PC-3 (cell line): ENCODE data around the gene SPDYE2B. TPM values are rescaled to one million over a fixed set of nuclear protein-coding genes. Genes with fewer than 3 reads are reported as not detected.
A peak's percentile ranks its signal among the peaks of the same experiment; 100 is the strongest.
"Not testable (repeated sequence)": the region's sequence is repeated elsewhere in the genome, so short reads cannot be mapped to it uniquely, and the experiment has no call there.

Experiments used
- ATAC-seq: fragments of 200-7000 bp; cut with Tn5 transposase; 2 replicates; pipeline ENCODE4 v1.9.1; 2020; ENCODE audit warnings: mild to moderate bottlenecking, moderate library complexity
- BruUV-seq: library from RNA; stranded (reverse); fragments of 400-500 nt; replicated peaks from 2 replicates; lab custom pipeline; 2021; lab: Mats Ljungman, UMichigan
- CTCF ChIA-PET: fragments of 300-600 bp; sonication (Branson Sonifier 250); formaldehyde crosslinking; loops from one replicate; lab custom pipeline; 2022; ENCODE audit warnings: antibody characterized with exemption; lab: Charles Lee
- POLR2A ChIA-PET: fragments of 300-600 bp; sonication (Branson Sonifier 250); formaldehyde crosslinking; loops from one replicate; lab custom pipeline; 2022; ENCODE audit warnings: antibody characterized with exemption; ENCODE audit not compliant: unreplicated experiment; lab: Charles Lee
- DNase-seq: peaks from one replicate; pipeline ENCODE4 v3.0.0-alpha.2; 2015
- H2AFZ ChIP-seq: fragments of 300-600 bp; sonication (generic); 2 replicates; pipeline ENCODE4 v1.6.0; 2016; ENCODE audit warnings: antibody characterized with exemption, low read length
- H3F3A ChIP-seq: fragments of 300-600 bp; sonication (generic); one replicate; pipeline ENCODE4 v1.6.0; 2017; ENCODE audit warnings: antibody characterized with exemption, low read length, control low read depth, mild to moderate bottlenecking; ENCODE audit not compliant: unreplicated experiment
- H3K27ac ChIP-seq: fragments of 300-600 bp; sonication (generic); 2 replicates; pipeline ENCODE4 v1.5.1; 2016; ENCODE audit warnings: mild to moderate bottlenecking, low read length
- H3K27me3 ChIP-seq: fragments of 300-600 bp; sonication (generic); 2 replicates; pipeline ENCODE4 v1.6.1; 2016; ENCODE audit warnings: low read length, mixed read lengths
- H3K36me3 ChIP-seq: fragments of 300-600 bp; sonication (generic); 2 replicates; pipeline ENCODE4 v1.6.1; 2016; ENCODE audit warnings: low read depth, mixed run types, low read length, mixed read lengths
- H3K4me1 ChIP-seq: fragments of 300-600 bp; sonication (generic); 2 replicates; pipeline ENCODE4 v1.5.1; 2016; ENCODE audit warnings: low read length; ENCODE audit not compliant: insufficient read depth
- H3K4me2 ChIP-seq: fragments of 300-600 bp; sonication (generic); 2 replicates; pipeline ENCODE4 v1.6.0; 2016; ENCODE audit warnings: low read length
- H3K4me3 ChIP-seq: fragments of 300-600 bp; sonication (generic); 2 replicates; pipeline ENCODE4 v1.5.1; 2016; ENCODE audit warnings: mild to moderate bottlenecking, low read length, mixed read lengths
- H3K79me2 ChIP-seq: fragments of 300-600 bp; sonication (generic); 2 replicates; pipeline ENCODE4 v1.6.1; 2017; ENCODE audit warnings: low read length, mixed read lengths
- H3K9ac ChIP-seq: fragments of 300-600 bp; sonication (generic); 2 replicates; pipeline ENCODE4 v1.6.0; 2016; ENCODE audit warnings: mild to moderate bottlenecking, low read length
- H3K9me2 ChIP-seq: fragments of 300-600 bp; sonication (generic); replicated peaks from 2 replicates; pipeline ENCODE4 v1.6.1; 2016; ENCODE audit warnings: mixed run types, low read length, mixed read lengths
- H3K9me3 ChIP-seq: fragments of 300-600 bp; sonication (generic); 2 replicates; pipeline ENCODE4 v1.6.1; 2016; ENCODE audit warnings: low read length, mixed read lengths
- H4K20me1 ChIP-seq: fragments of 300-600 bp; sonication (generic); 2 replicates; pipeline ENCODE4 v1.6.1; 2016; ENCODE audit warnings: low read length, mixed read lengths
- intact Hi-C: fragments of 100-400 bp; cut with micrococcal nuclease; formaldehyde crosslinking; loops from 2 replicates; pipeline ENCODE4 v1.9.0; 2023
- total RNA-seq: library from RNA; depleted of rRNA; stranded (reverse); fragments of >200 nt; gene quantifications from 2 replicates; pipeline ENCODE4 v1.2.3, GENCODE V29; 2014

Gene SPDYE2B
- total RNA-seq, 1 experiment from 2014 or later, result not detected

DNA sequence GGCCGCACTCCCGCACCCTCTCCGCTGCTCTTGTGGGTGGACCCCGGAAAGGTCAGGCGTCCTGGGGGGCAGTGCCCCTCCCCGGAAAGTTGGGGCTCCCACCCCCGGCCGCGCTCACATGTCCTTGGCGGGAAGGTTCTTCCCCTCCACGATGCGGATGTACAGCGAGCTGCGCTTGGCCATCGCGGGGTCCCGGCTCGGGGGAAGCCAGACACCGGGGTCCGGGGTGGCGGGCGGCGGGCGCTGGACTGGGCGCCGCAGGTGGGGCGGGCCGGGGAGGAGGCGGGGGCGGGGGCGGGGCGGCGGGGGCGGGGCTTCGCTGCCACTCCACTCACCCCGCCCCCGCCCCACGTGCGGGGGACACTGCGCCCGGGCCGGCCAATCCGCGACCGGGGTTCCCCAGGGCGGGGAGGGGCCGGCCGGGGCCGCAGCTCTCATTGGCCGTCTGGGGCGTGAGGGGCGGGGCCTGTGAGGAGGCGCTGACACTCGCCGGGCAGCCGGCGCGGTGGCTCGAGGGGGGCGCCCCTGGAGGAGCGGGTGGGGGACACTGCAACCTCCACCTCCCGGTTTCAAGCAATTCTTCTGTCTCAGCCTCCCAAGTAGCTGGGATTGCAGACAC is 33.5 kb upstream of the SPDYE2B start, which contains the start of gene RASA4:
RASA4 (minus strand) TSS at position 250 of the 619 bp plus-strand sequence; CDS start at position 183, 67 bp downstream.
- H3K79me2 ChIP-seq, H2AFZ ChIP-seq, H4K20me1 ChIP-seq, intact Hi-C loops, BruUV-seq, H3K9me3 ChIP-seq, H3K4me1 ChIP-seq, H3K9ac ChIP-seq, H3K4me2 ChIP-seq, CTCF ChIA-PET, POLR2A ChIA-PET, H3F3A ChIP-seq, H3K27me3 ChIP-seq, H3K9me2 ChIP-seq, H3K4me3 ChIP-seq, H3K36me3 ChIP-seq, H3K27ac ChIP-seq: not testable (repeated sequence)
- peak; percentile 1 for DNase-seq
- peak; percentile 91 for ATAC-seq

GRCh38 chr7:102618122-102618521 is 32.0 kb upstream of the SPDYE2B start:
- H3F3A ChIP-seq, ATAC-seq, H3K4me1 ChIP-seq, H3K9me3 ChIP-seq, H3K27ac ChIP-seq, CTCF ChIA-PET, H3K4me3 ChIP-seq, DNase-seq, H3K36me3 ChIP-seq, BruUV-seq, intact Hi-C loops, H3K9ac ChIP-seq, H3K79me2 ChIP-seq, H4K20me1 ChIP-seq, H3K9me2 ChIP-seq, H2AFZ ChIP-seq, H3K4me2 ChIP-seq, H3K27me3 ChIP-seq, POLR2A ChIA-PET: not testable (repeated sequence)

DNA sequence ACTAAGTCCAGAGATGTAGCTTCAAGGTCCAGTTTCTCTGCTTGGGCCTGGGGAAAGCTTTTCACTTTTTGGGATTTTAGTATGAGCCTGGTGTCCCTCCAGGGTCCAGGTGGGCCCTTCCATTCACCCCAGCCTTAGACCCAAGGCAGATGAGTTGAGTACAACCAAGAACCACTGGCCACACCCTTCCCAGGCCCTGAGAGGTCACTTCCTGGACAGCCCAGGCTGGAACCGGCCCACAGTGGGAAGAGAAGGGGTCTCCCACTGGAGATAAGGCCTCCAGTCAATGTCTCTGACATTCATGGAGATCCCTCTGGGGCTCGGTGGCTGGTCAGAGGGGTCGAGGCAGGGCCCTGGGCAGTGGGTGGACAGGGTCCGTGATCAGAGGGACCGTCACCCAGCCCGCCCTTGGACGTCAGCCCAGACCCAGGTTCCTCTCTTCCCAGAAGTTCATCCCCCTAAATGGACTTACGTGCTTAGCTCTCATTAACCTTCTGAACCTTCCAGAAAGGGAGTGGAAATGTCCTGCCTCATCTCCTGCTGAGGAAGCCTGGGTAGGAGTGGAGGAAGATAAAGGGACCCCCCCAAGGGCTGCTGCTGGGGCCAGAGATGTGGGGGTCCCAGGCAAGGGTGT is 22.7 kb upstream of the SPDYE2B start:
- H2AFZ ChIP-seq, H3K9me2 ChIP-seq, ATAC-seq, H3K27me3 ChIP-seq, H3K27ac ChIP-seq, intact Hi-C loops, H3K36me3 ChIP-seq, H3K9ac ChIP-seq, H3K9me3 ChIP-seq, H3K4me2 ChIP-seq, DNase-seq, POLR2A ChIA-PET, H3K79me2 ChIP-seq, H3F3A ChIP-seq, H3K4me1 ChIP-seq, H3K4me3 ChIP-seq, CTCF ChIA-PET, H4K20me1 ChIP-seq: not testable (repeated sequence)
- BruUV-seq, result TSS peak; percentile 14

DNA sequence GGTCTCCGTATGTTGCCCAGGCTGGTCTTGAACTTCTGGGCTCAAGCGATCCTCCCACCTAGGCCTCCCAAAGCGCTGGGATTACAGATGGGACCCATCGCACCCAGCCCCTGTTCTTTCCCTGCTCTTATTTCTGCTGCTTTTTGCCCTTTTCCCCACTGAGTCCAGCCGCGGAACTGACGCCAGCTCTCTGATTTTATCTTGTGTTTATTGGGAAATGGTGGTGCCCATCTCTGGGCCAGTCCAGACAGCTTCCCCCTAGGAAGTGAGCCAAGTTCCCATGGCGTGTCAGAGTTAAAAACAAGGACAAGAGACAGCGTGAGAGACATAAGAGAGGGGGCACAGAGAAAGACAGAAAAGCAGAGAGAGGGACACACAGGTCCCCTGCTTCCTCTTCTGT is 19.5 kb upstream of the SPDYE2B start:
- H3K79me2 ChIP-seq, H3K9me2 ChIP-seq, ATAC-seq, H3K27ac ChIP-seq, H3F3A ChIP-seq, intact Hi-C loops, H3K4me1 ChIP-seq, H3K27me3 ChIP-seq, H2AFZ ChIP-seq, H3K4me2 ChIP-seq, H3K36me3 ChIP-seq, BruUV-seq, H3K9ac ChIP-seq, H3K9me3 ChIP-seq, DNase-seq, H3K4me3 ChIP-seq, CTCF ChIA-PET, H4K20me1 ChIP-seq, POLR2A ChIA-PET: not testable (repeated sequence)

- H3K9me2 ChIP-seq, POLR2A ChIA-PET, intact Hi-C loops, H3K27me3 ChIP-seq, CTCF ChIA-PET, H3K36me3 ChIP-seq, H3K9me3 ChIP-seq, BruUV-seq, H4K20me1 ChIP-seq, H3K4me3 ChIP-seq, H3K27ac ChIP-seq, DNase-seq, H3K9ac ChIP-seq, H3K79me2 ChIP-seq, ATAC-seq, H2AFZ ChIP-seq, H3F3A ChIP-seq, H3K4me2 ChIP-seq, H3K4me1 ChIP-seq: not testable (repeated sequence)
Observed at GRCh38 chr7:102634299-102634698, 15.8 kb upstream of the SPDYE2B start.

DNA sequence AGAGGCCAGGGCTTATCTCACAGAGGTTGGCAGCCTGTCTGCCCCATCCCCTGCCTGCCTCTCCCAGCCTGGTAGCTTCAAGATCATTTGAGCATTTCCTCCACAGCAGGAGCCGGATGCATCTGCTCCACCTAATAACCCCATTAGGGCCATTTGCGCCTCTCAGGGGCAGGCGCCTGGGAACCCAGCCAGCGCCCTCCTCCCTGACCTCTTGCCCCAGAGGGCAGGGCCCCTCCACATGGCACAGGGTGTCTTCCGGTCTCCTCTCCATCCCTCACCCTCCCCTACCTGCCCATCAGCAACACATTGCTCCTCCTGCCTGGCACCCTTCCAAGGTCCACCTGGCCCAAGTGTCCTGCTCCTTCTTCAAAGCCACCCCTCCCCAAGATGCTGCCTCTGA is 14.8 kb upstream of the SPDYE2B start:
- DNase-seq, intact Hi-C loops, H3K9me3 ChIP-seq, BruUV-seq, H3F3A ChIP-seq, POLR2A ChIA-PET, H3K27me3 ChIP-seq, H4K20me1 ChIP-seq, H3K27ac ChIP-seq, H3K9ac ChIP-seq, ATAC-seq, H3K79me2 ChIP-seq, H3K4me1 ChIP-seq, H2AFZ ChIP-seq, H3K4me2 ChIP-seq, H3K4me3 ChIP-seq, H3K36me3 ChIP-seq, H3K9me2 ChIP-seq, CTCF ChIA-PET: not testable (repeated sequence)
